ENCODE measurements around the gene ZNF213. TPM values are rescaled to one million over a fixed set of nuclear protein-coding genes. Genes with fewer than 3 reads are reported as not detected.

The ZNF213 gene
- total RNA-seq, 1 experiment from 2014 or later: 15.9 TPM

- Histone ChIP-seq H3K79me2 (ENCODE audit: low read depth) (no peaks in the 10 kb centered on the region), H4K20me1 (ENCODE audit: insufficient read depth) (no peaks in the 10 kb centered on the region), H3K9me2 (ENCODE audit: insufficient read depth) (no peaks in the 10 kb centered on the region), H3K4me2 (no peak overlapping the region), H2AFZ (no peak overlapping the region), H3K4me1 (replicated peaks; ENCODE audit: insufficient read depth) (peaks cover 5% of the 10 kb centered on the region; the same call in 1 of the 2 replicates), H3K4me3 (no peak overlapping the region), H3K27me3 (ENCODE audit: insufficient read depth, low read depth) (no peaks in the 10 kb centered on the region), H3K27ac (no peak overlapping the region), H3K36me3 (ENCODE audit: low read depth) (no peaks in the 10 kb centered on the region), H3K9me3 (ENCODE audit: insufficient read depth, low read depth) (no peaks in the 10 kb centered on the region), H3F3A (ENCODE audit: insufficient read depth, low read depth) (peaks cover 28% of the 10 kb centered on the region)
- no TSS peak for BruUV-seq (replicated peaks)
- no peak for TF ChIP-seq CTCF (conservative IDR thresholded peaks at IDR 0.05)
- no peak for TF ChIP-seq EZH2 (IDR thresholded peaks at IDR 0.05; ENCODE audit: low read depth)
- POLR2A ChIA-PET (ENCODE audit: unreplicated experiment): no interaction called here
- no peak for DNase-seq
- intact Hi-C loops (cut with micrococcal nuclease; ENCODE audit: unreplicated experiment): no loop called here
- CTCF ChIA-PET: no interaction called here
These were observed 15.0 kb upstream of the ZNF213 start for GRCh38 chr16:3119701-3120408.

- intact Hi-C loops (cut with micrococcal nuclease; ENCODE audit: unreplicated experiment): no loop called here
- H3K27ac ChIP-seq: no peak overlapping the region
- no peaks in the 10 kb centered on the region for H3K27me3 ChIP-seq (ENCODE audit: insufficient read depth, low read depth)
- no peak overlapping the region for H3K4me2 ChIP-seq
- TF ChIP-seq CTCF (conservative IDR thresholded peaks at IDR 0.05): no peak
- TF ChIP-seq EZH2 (IDR thresholded peaks at IDR 0.05; ENCODE audit: low read depth): no peak
- no peaks in the 10 kb centered on the region for H3K9me3 ChIP-seq (ENCODE audit: insufficient read depth, low read depth)
- peaks cover 5% of the 10 kb centered on the region; the same call in 1 of the 2 replicates for H3K4me1 ChIP-seq (replicated peaks; ENCODE audit: insufficient read depth)
- no peak overlapping the region for H3K4me3 ChIP-seq
- no peaks in the 10 kb centered on the region for H3K36me3 ChIP-seq (ENCODE audit: low read depth)
- no TSS peak for BruUV-seq (replicated peaks)
- no peaks in the 10 kb centered on the region for H4K20me1 ChIP-seq (ENCODE audit: insufficient read depth)
- H3F3A ChIP-seq (ENCODE audit: insufficient read depth, low read depth): peaks cover 31% of the 10 kb centered on the region
- ChIA-PET POLR2A (ENCODE audit: unreplicated experiment) (no interaction called here), CTCF (interaction anchor here (1.0 kb wide), 1 partner anchor 61 kb away, joined by 7 read pairs; no protein-coding TSS in a partner anchor)
- H2AFZ ChIP-seq: no peak overlapping the region
- no peaks in the 10 kb centered on the region for H3K79me2 ChIP-seq (ENCODE audit: low read depth)
- H3K9me2 ChIP-seq (ENCODE audit: insufficient read depth): no peaks in the 10 kb centered on the region
- no peak for DNase-seq
These were observed 14.4 kb upstream of the ZNF213 start for GRCh38 chr16:3120435-3120834.

GRCh38 chr16:3121851-3122467 lies 12.9 kb upstream of the ZNF213 start:
- TF ChIP-seq CTCF (conservative IDR thresholded peaks at IDR 0.05) (no peak), EZH2 (IDR thresholded peaks at IDR 0.05; ENCODE audit: low read depth) (no peak)
- Histone ChIP-seq H3K4me3 (no peak overlapping the region), H3K27me3 (ENCODE audit: insufficient read depth, low read depth) (no peaks in the 10 kb centered on the region), H3K36me3 (ENCODE audit: low read depth) (no peaks in the 10 kb centered on the region), H3K79me2 (ENCODE audit: low read depth) (no peaks in the 10 kb centered on the region), H3K9me2 (ENCODE audit: insufficient read depth) (no peaks in the 10 kb centered on the region), H3F3A (ENCODE audit: insufficient read depth, low read depth) (peaks cover 34% of the 10 kb centered on the region), H2AFZ (no peak overlapping the region), H3K9me3 (ENCODE audit: insufficient read depth, low read depth) (no peaks in the 10 kb centered on the region), H4K20me1 (ENCODE audit: insufficient read depth) (no peaks in the 10 kb centered on the region), H3K27ac (no peak overlapping the region), H3K4me1 (replicated peaks; ENCODE audit: insufficient read depth) (peaks cover 5% of the 10 kb centered on the region; the same call in 1 of the 2 replicates), H3K4me2 (no peak overlapping the region)
- no peak for DNase-seq
- ChIA-PET CTCF (no interaction called here), POLR2A (ENCODE audit: unreplicated experiment) (interaction anchor here (0.5 to 0.6 kb wide), 2 partner anchors 113 to 157 kb away, joined by 3 to 6 read pairs; no protein-coding TSS in a partner anchor)
- no TSS peak for BruUV-seq (replicated peaks)
- intact Hi-C loops (cut with micrococcal nuclease; ENCODE audit: unreplicated experiment): no loop called here
